ENCODE data around the gene ADH1B.

GRCh38 chr4:99366491-99366890 lies 45.3 kb upstream of the ADH1B start:
- no peak for TF ChIP-seq CTCF (conservative IDR thresholded peaks at IDR 0.05; ENCODE audit: low read length)
- no peak for TF ChIP-seq EZH2phosphoT487 (IDR thresholded peaks at IDR 0.05; ENCODE audit: borderline replicate concordance)

Measured in Loucy (cell line).